ENCODE results near the gene ANO7.

DNA sequence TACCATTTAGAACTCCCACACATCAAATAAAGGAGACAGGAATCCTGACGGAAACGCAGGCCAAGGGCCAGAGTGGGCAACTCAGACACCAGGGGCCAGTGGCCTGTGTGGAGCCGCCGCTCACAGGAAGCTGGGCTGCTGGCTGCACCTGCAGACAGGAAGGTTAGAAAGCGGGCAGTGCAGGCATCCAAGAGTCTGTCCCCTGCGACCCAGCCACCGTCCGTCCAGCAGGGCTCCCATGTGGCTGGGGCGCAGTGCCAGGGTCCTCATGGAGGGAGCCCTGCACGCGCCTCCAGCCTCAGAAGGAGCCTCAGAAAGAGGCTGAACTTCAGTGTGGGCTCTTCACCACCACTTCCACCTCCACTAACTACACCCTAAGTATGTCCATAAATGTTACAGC, 2.5 kb upstream of the ANO7 start:
- no peak for TF ChIP-seq POLR2A (IDR thresholded peaks at IDR 0.05)
- TF ChIP-seq, protein P1, sequence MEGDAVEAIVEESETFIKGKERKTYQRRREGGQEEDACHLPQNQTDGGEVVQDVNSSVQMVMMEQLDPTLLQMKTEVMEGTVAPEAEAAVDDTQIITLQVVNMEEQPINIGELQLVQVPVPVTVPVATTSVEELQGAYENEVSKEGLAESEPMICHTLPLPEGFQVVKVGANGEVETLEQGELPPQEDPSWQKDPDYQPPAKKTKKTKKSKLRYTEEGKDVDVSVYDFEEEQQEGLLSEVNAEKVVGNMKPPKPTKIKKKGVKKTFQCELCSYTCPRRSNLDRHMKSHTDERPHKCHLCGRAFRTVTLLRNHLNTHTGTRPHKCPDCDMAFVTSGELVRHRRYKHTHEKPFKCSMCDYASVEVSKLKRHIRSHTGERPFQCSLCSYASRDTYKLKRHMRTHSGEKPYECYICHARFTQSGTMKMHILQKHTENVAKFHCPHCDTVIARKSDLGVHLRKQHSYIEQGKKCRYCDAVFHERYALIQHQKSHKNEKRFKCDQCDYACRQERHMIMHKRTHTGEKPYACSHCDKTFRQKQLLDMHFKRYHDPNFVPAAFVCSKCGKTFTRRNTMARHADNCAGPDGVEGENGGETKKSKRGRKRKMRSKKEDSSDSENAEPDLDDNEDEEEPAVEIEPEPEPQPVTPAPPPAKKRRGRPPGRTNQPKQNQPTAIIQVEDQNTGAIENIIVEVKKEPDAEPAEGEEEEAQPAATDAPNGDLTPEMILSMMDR (IDR thresholded peaks at IDR 0.05), result no peak
